WERI-Rb-1 (cell line): ENCODE measurements around the gene RANBP17.

Experiments used
- DNase-seq: peaks from one replicate; pipeline ENCODE4 v3.0.0-alpha.2; 2020
- H3K27ac ChIP-seq: fragments of 250-450 bp; sonication (Bioruptor Pico); 2 replicates; pipeline ENCODE4 v1.5.1; 2020; ENCODE audit warnings: mild to moderate bottlenecking, moderate library complexity
- H3K27me3 ChIP-seq: fragments of 250-450 bp; sonication (Bioruptor Pico); 2 replicates; pipeline ENCODE4 v1.5.1; 2021; ENCODE audit warnings: mild to moderate bottlenecking, low read depth, moderate library complexity; ENCODE audit not compliant: insufficient read depth, severe bottlenecking
- H3K36me3 ChIP-seq: fragments of 250-450 bp; sonication (Bioruptor Pico); 2 replicates; pipeline ENCODE4 v1.5.1; 2020; ENCODE audit warnings: mild to moderate bottlenecking, moderate library complexity
- H3K4me3 ChIP-seq: 2 replicates; pipeline ENCODE4 v1.5.1; 2011; ENCODE audit warnings: low read depth, mild to moderate bottlenecking, control low read depth, low read length
- H3K9me3 ChIP-seq: fragments of 250-450 bp; sonication (Bioruptor Pico); 2 replicates; pipeline ENCODE4 v1.5.1; 2021; ENCODE audit warnings: mild to moderate bottlenecking, moderate library complexity; ENCODE audit not compliant: severe bottlenecking
- CTCF ChIP-seq: IDR thresholded peaks from 2 replicates; pipeline ENCODE4 v1.5.1; 2011; ENCODE audit warnings: low read depth, mild to moderate bottlenecking, control low read depth, inconsistent platforms, low read length

Gene RANBP17

GRCh38 chr5:171129308-171129707 lies 267.5 kb downstream of the RANBP17 start:
- no peaks in the 10 kb centered on the region for H3K9me3 ChIP-seq
- H3K27me3 ChIP-seq, result no peaks in the 10 kb centered on the region
- no peaks in the 10 kb centered on the region for H3K36me3 ChIP-seq
- TF ChIP-seq CTCF, result no peak
- no peak for DNase-seq
- H3K27ac ChIP-seq, result no peak overlapping the region
- no peak overlapping the region for H3K4me3 ChIP-seq

- Histone ChIP-seq H3K4me3 (no peak overlapping the region), H3K27me3 (no peaks in the 10 kb centered on the region), H3K9me3 (no peaks in the 10 kb centered on the region), H3K27ac (no peak overlapping the region), H3K36me3 (no peaks in the 10 kb centered on the region)
- no peak for DNase-seq
- no peak for TF ChIP-seq CTCF
These were observed 269.7 kb downstream of the RANBP17 start for GRCh38 chr5:171131497-171131896.

- no peak for TF ChIP-seq CTCF
- Histone ChIP-seq H3K4me3 (no peak overlapping the region), H3K9me3 (no peaks in the 10 kb centered on the region), H3K27ac (no peak overlapping the region), H3K27me3 (no peaks in the 10 kb centered on the region), H3K36me3 (no peaks in the 10 kb centered on the region)
- DNase-seq, result no peak
These were observed 276.1 kb downstream of the RANBP17 start for GRCh38 chr5:171137768-171138525.

- Histone ChIP-seq H3K27ac (no peak overlapping the region), H3K27me3 (no peaks in the 10 kb centered on the region), H3K9me3 (no peaks in the 10 kb centered on the region), H3K4me3 (no peak overlapping the region), H3K36me3 (no peaks in the 10 kb centered on the region)
- no peak for DNase-seq
- no peak for TF ChIP-seq CTCF
These were observed 277.4 kb downstream of the RANBP17 start for GRCh38 chr5:171139227-171139626.

GRCh38 chr5:171142617-171143016 lies 280.8 kb downstream of the RANBP17 start:
- Histone ChIP-seq H3K27ac (no peak overlapping the region), H3K4me3 (no peak overlapping the region), H3K27me3 (no peaks in the 10 kb centered on the region), H3K36me3 (no peaks in the 10 kb centered on the region), H3K9me3 (no peaks in the 10 kb centered on the region)
- TF ChIP-seq CTCF, result no peak
- no peak for DNase-seq

- DNase-seq, result no peak
- H3K9me3 ChIP-seq, result no peaks in the 10 kb centered on the region
- no peak overlapping the region for H3K27ac ChIP-seq
- no peaks in the 10 kb centered on the region for H3K27me3 ChIP-seq
- no peaks in the 10 kb centered on the region for H3K36me3 ChIP-seq
- H3K4me3 ChIP-seq, result no peak overlapping the region
- TF ChIP-seq CTCF, result no peak
These were observed 281.4 kb downstream of the RANBP17 start for GRCh38 chr5:171143171-171143570.
